IMR-90 (cell line): ENCODE results near the gene LTBP1. TPM values are rescaled to one million over a fixed set of nuclear protein-coding genes. Genes with fewer than 3 reads are reported as not detected.

Source experiments
- ATAC-seq: fragments of 200-7000 bp; cut with Tn5 transposase; 2 replicates; pipeline ENCODE4 v1.9.1; 2020; ENCODE audit warnings: low read depth, mild to moderate bottlenecking, moderate library complexity
- BruUV-seq: library from RNA; stranded (reverse); fragments of 400-500 nt; replicated peaks from 2 replicates; lab custom pipeline; 2021; lab: Mats Ljungman, UMichigan
- CTCF ChIA-PET: fragments of 300-600 bp; formaldehyde crosslinking; extraction: SDS; loops from one replicate; lab custom pipeline; 2021; ENCODE audit warnings: antibody characterized with exemption; lab: Yijun Ruan, JAX
- POLR2A ChIA-PET: fragments of 300-600 bp; sonication (Branson Sonifier 250); formaldehyde crosslinking; loops from one replicate; lab custom pipeline; 2022; ENCODE audit warnings: antibody characterized with exemption; ENCODE audit not compliant: unreplicated experiment; lab: Charles Lee
- DNase-seq: peaks from one replicate; pipeline ENCODE4 v3.0.0; 2013
- H2AFZ ChIP-seq: replicated peaks from 2 replicates; pipeline ENCODE3; 2013; ENCODE audit warnings: low read length, mild to moderate bottlenecking; ENCODE audit not compliant: poor library complexity
- H2AK5ac ChIP-seq: 2 replicates; pipeline ENCODE4 v1.6.1; 2013; ENCODE audit warnings: low read depth, low read length, inconsistent platforms
- H2AK9ac ChIP-seq: replicated peaks from 2 replicates; pipeline ENCODE3; 2013; ENCODE audit warnings: mild to moderate bottlenecking, low read depth, low read length, moderate library complexity; ENCODE audit not compliant: poor library complexity
- H2BK120ac ChIP-seq: 2 replicates; pipeline ENCODE4 v1.6.1; 2013; ENCODE audit warnings: low read depth, low read length, inconsistent platforms
- H2BK15ac ChIP-seq: 3 replicates; pipeline ENCODE4 v1.6.1; 2013; ENCODE audit warnings: low read depth, low read length, inconsistent platforms
- H2BK20ac ChIP-seq: 2 replicates; pipeline ENCODE4 v1.6.1; 2013; ENCODE audit warnings: low read depth, mild to moderate bottlenecking, inconsistent platforms, low read length, moderate library complexity
- H2BK5ac ChIP-seq: 2 replicates; pipeline ENCODE4 v1.6.1; 2013; ENCODE audit warnings: mild to moderate bottlenecking, low read depth, low read length, inconsistent platforms; ENCODE audit not compliant: poor library complexity, severe bottlenecking
- H3K14ac ChIP-seq: replicated peaks from 2 replicates; pipeline ENCODE4 v1.6.1; 2013; ENCODE audit warnings: low read depth, low read length, inconsistent platforms
- H3K18ac ChIP-seq: 2 replicates; pipeline ENCODE4 v1.6.1; 2013; ENCODE audit warnings: low read depth, low read length, control low read depth
- H3K23ac ChIP-seq: 2 replicates; pipeline ENCODE4 v1.6.1; 2013; ENCODE audit warnings: low read depth, low read length, inconsistent platforms
- H3K27ac ChIP-seq: 2 replicates; pipeline ENCODE4 v1.5.1; 2013; ENCODE audit warnings: mild to moderate bottlenecking, control low read depth, low read length; ENCODE audit not compliant: insufficient read depth
- H3K27me3 ChIP-seq: 2 replicates; pipeline ENCODE4 v1.6.1; 2013; ENCODE audit warnings: low read length; ENCODE audit not compliant: control insufficient read depth, insufficient read depth
- H3K36me3 ChIP-seq: 2 replicates; pipeline ENCODE4 v1.6.1; 2013; ENCODE audit warnings: low read length, mixed read lengths; ENCODE audit not compliant: control insufficient read depth, insufficient read depth
- H3K4ac ChIP-seq: 2 replicates; pipeline ENCODE4 v1.6.1; 2013; ENCODE audit warnings: low read depth, low read length, inconsistent platforms
- H3K4me1 ChIP-seq: 2 replicates; pipeline ENCODE4 v1.6.1; 2013; ENCODE audit warnings: low read length, mixed read lengths; ENCODE audit not compliant: control insufficient read depth, insufficient read depth
- H3K4me2 ChIP-seq: 2 replicates; pipeline ENCODE4 v1.6.1; 2013; ENCODE audit warnings: low read depth, mild to moderate bottlenecking, control low read depth, low read length, moderate library complexity
- H3K4me3 ChIP-seq: 2 replicates; pipeline ENCODE4 v1.5.1; 2013; ENCODE audit warnings: low read depth, mild to moderate bottlenecking, control low read depth, low read length, moderate library complexity; ENCODE audit not compliant: insufficient read depth
- H3K56ac ChIP-seq: 2 replicates; pipeline ENCODE4 v1.6.1; 2013; ENCODE audit warnings: low read length, inconsistent platforms; ENCODE audit not compliant: insufficient read depth; ENCODE audit errors: extremely low read depth
- H3K79me1 ChIP-seq, 2 experiments: 2 replicates each; pipeline ENCODE4 v1.6.1; 2013; ENCODE audit warnings: low read length in 2 of 2, inconsistent platforms in 1 of 2, low read depth in 1 of 2
- H3K9ac ChIP-seq: 2 replicates; pipeline ENCODE4 v1.6.1; 2013; ENCODE audit warnings: low read depth, low read length, control low read depth
- H3K9me1 ChIP-seq: 2 replicates; pipeline ENCODE4 v1.6.1; 2013; ENCODE audit warnings: low read length, inconsistent platforms; ENCODE audit not compliant: insufficient read depth
- H3K9me3 ChIP-seq: 2 replicates; pipeline ENCODE4 v1.6.1; 2013; ENCODE audit warnings: low read length; ENCODE audit not compliant: control insufficient read depth, insufficient read depth
- H4K20me1 ChIP-seq: 2 replicates; pipeline ENCODE4 v1.6.1; 2013; ENCODE audit warnings: low read length, inconsistent platforms; ENCODE audit not compliant: insufficient read depth
- H4K5ac ChIP-seq: 2 replicates; pipeline ENCODE4 v1.6.1; 2013; ENCODE audit warnings: mild to moderate bottlenecking, low read depth, low read length, control low read depth
- H4K8ac ChIP-seq, 2 experiments: 2 replicates each; pipeline ENCODE4 v1.6.1; 2013; ENCODE audit warnings: low read depth in 2 of 2, low read length in 2 of 2, control low read depth in 1 of 2, inconsistent platforms in 1 of 2
- H4K91ac ChIP-seq: 2 replicates; pipeline ENCODE4 v1.6.1; 2013; ENCODE audit warnings: low read depth, low read length, inconsistent platforms; ENCODE audit not compliant: insufficient read depth
- BHLHE40 ChIP-seq: fragments of 150-350 bp; IDR thresholded peaks from 2 replicates; pipeline ENCODE4 v1.6.1; 2016; ENCODE audit warnings: mild to moderate bottlenecking, low read depth, low read length
- CEBPB ChIP-seq: IDR thresholded peaks from 2 replicates; pipeline ENCODE4 v1.6.1; 2012; ENCODE audit warnings: low read depth, low read length, improper control_type of control experiment
- CHD1 ChIP-seq: IDR thresholded peaks from 2 replicates; pipeline ENCODE4 v1.6.1; 2012; ENCODE audit warnings: low read depth, low read length, improper control_type of control experiment
- CTCF ChIP-seq: conservative IDR thresholded peaks from 2 replicates; pipeline ENCODE4 v1.5.1; 2012; ENCODE audit warnings: mild to moderate bottlenecking, low read depth, low read length, improper control_type of control experiment
- ELK1 ChIP-seq: fragments of 150-350 bp; IDR thresholded peaks from 2 replicates; pipeline ENCODE4 v1.6.1; 2016; ENCODE audit warnings: low read depth, mild to moderate bottlenecking, low read length, moderate library complexity, borderline replicate concordance
- FOS ChIP-seq: fragments of 150-350 bp; IDR thresholded peaks from 2 replicates; pipeline ENCODE4 v1.6.1; 2016; ENCODE audit warnings: low read depth, low read length
- MAZ ChIP-seq: IDR thresholded peaks from 2 replicates; pipeline ENCODE4 v1.6.1; 2012; ENCODE audit warnings: low read depth, mild to moderate bottlenecking, low read length, improper control_type of control experiment, moderate library complexity, borderline replicate concordance
- MXI1 ChIP-seq: IDR thresholded peaks from 2 replicates; pipeline ENCODE4 v1.6.1; 2012; ENCODE audit warnings: low read depth, mild to moderate bottlenecking, low read length, moderate library complexity, borderline replicate concordance
- NFE2L2 ChIP-seq: fragments of 150-350 bp; IDR thresholded peaks from 2 replicates; pipeline ENCODE4 v1.6.1; 2016; ENCODE audit warnings: low read depth, mild to moderate bottlenecking, low read length
- POLR2A ChIP-seq: IDR thresholded peaks from 2 replicates; pipeline ENCODE4 v1.6.1; 2012; ENCODE audit warnings: mild to moderate bottlenecking, low read depth, low read length
- RAD21 ChIP-seq: IDR thresholded peaks from 2 replicates; pipeline ENCODE4 v1.6.1; 2012; ENCODE audit warnings: low read length, improper control_type of control experiment
- RCOR1 ChIP-seq: IDR thresholded peaks from 2 replicates; pipeline ENCODE4 v1.6.1; 2012; ENCODE audit warnings: mild to moderate bottlenecking, low read length, improper control_type of control experiment; ENCODE audit not compliant: insufficient replicate concordance
- RFX5 ChIP-seq: IDR thresholded peaks from 2 replicates; pipeline ENCODE4 v1.8.0; 2012; ENCODE audit warnings: low read depth, mild to moderate bottlenecking, low read length, moderate library complexity
- SMC3 ChIP-seq: fragments of 150-350 bp; IDR thresholded peaks from 2 replicates; pipeline ENCODE4 v1.6.1; 2016; ENCODE audit warnings: low read depth, mild to moderate bottlenecking, antibody characterized with exemption, low read length, moderate library complexity
- WGBS, 2 experiments: methylation state at CpG; one replicate each; pipeline versions ENCODE4 v1.1.5 to v1.1.7; 2013; ENCODE audit warnings: missing lambda C conversion rate in 2 of 2; ENCODE audit not compliant: insufficient read length in 1 of 2; ENCODE audit errors: extremely low coverage in 2 of 2; 5-methylcytosine and 5-hydroxymethylcytosine counted together
- dilution Hi-C: fragments of 300-500 bp; cut with HindIII; formaldehyde crosslinking; loops from one replicate; pipeline ENCODE4 v1.14.3; 2018; ENCODE audit warnings: low sequenced_read_pairs; ENCODE audit not compliant: unreplicated experiment
- in situ Hi-C: fragments of 300-500 bp; cut with MboI; formaldehyde crosslinking; loops from 3 replicates; pipeline ENCODE4 v1.14.3; 2019; ENCODE audit warnings: low sequenced_read_pairs, inconsistent platforms, mixed read lengths
- intact Hi-C: fragments of 100-400 bp; cut with micrococcal nuclease; formaldehyde crosslinking; loops from 2 replicates; pipeline ENCODE4 v1.10.0; 2022
- polyA plus RNA-seq, 3 experiments: library from polyadenylated mRNA; depleted of rRNA; stranded (reverse); fragments of >200 nt; gene quantifications; 2 replicates each; pipeline ENCODE4 v1.2.3, GENCODE V29; 2012; ENCODE audit warnings: low replicate concordance in 1 of 3
- total RNA-seq: library from RNA; depleted of rRNA; stranded (reverse); fragments of >200 nt; gene quantifications from 2 replicates; pipeline ENCODE4 v1.2.3, GENCODE V29; 2012
- TF ChIP-seq, protein P1 (sequence below): fragments of 150-350 bp; IDR thresholded peaks from 2 replicates; pipeline ENCODE4 v1.6.1; 2017; ENCODE audit warnings: mild to moderate bottlenecking, antibody characterized with exemption, low read length, low read depth

LTBP1 gene
- total and polyA plus RNA-seq, 2 of the 4 experiments (the other 2 are of a cell fraction) = 235 to 326 TPM

DNA sequence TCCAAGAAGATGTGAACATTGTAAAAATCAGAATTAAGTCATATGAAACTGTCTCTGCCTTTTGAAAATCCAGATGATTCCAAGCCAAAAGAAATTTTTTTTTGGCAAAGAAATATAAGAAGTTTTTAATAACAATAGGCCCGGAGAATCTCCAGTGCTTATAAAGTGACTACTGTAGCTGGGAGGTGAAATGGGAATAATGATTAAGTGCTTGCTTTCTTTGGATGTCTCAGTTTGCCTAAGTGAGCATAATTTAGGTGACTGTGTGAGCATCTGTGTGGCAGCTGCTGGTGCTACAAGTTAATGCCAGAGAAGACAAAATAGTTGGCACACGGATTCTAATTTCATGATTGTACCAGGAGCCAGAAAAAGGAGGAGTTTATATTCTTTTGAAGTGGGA, 185.0 kb downstream of the LTBP1 start:
- Histone ChIP-seq H4K91ac (peak overlapping the region; percentile 81; the same call in 1 of the 2 replicates), H2BK120ac (peak overlapping the region; percentile 89), H3K9me1 (peaks cover 18% of the 10 kb centered on the region), H3K4me3 (no peak overlapping the region), H3K79me1 (peaks cover 20 to 55% of the 10 kb centered on the region in 2 experiments), H3K4ac (peak overlapping the region; percentile 80), H3K18ac (peak overlapping the region; percentile 82; the same call in 1 of the 2 replicates), H3K4me2 (no peak overlapping the region), H3K9ac (no peak overlapping the region; the same call in 1 of the 2 replicates), H3K27ac (no peak overlapping the region), H3K36me3 (peaks cover 2% of the 10 kb centered on the region; the same call in 1 of the 2 replicates), H3K23ac (peak overlapping the region; percentile 89; the same call in 1 of the 2 replicates), H3K14ac (peak overlapping the region; percentile 65; the same call in 1 of the 2 replicates), H2BK20ac (peak overlapping the region; percentile 70; the same call in 1 of the 2 replicates), H4K5ac (peak overlapping the region; percentile 63; the same call in 1 of the 2 replicates), H3K4me1 (peaks cover 18% of the 10 kb centered on the region), H2BK5ac (peak overlapping the region; percentile 53), H4K8ac (peak overlapping the region in 1 of 2 experiments; percentile 78; a peak in 3 of 4 replicates), H3K56ac (no peak overlapping the region), H2AK9ac (no peak overlapping the region), H2BK15ac (peak overlapping the region; percentile 87; the same call in 2 of the 3 replicates), H3K9me3 (no peaks in the 10 kb centered on the region), H2AFZ (no peak overlapping the region), H3K27me3 (no peaks in the 10 kb centered on the region), H4K20me1 (no peaks in the 10 kb centered on the region), H2AK5ac (peak overlapping the region; percentile 88; the same call in 1 of the 2 replicates)
- no CpG with 5 or more reads among the region's 2 CpGs for WGBS, 2 experiments
- no peak for ATAC-seq
- no peak for DNase-seq
- dilution Hi-C loops = no loop called here
- in situ Hi-C loops = loop anchor here (10.0 kb wide), 1 partner anchor 187 kb away; the partner anchor contains the start of gene LTBP1
- ChIA-PET CTCF (interaction anchor here (1.0 kb wide), 1 partner anchor 9 kb away, joined by 6 read pairs; no protein-coding TSS in a partner anchor), POLR2A (no interaction called here)
- intact Hi-C loops = loop anchor here (5.0 to 10.0 kb wide), 3 partner anchors 109 to 453 kb away; no protein-coding TSS in a partner anchor
- BruUV-seq = no TSS peak
- TF ChIP-seq CHD1 (no peak), NFE2L2 (no peak), ELK1 (no peak), POLR2A (no peak), CTCF (no peak), MXI1 (no peak), RFX5 (no peak), MAZ (no peak), SMC3 (no peak), CEBPB (no peak), FOS (no peak), RAD21 (no peak), BHLHE40 (no peak), RCOR1 (no peak)
- TF ChIP-seq, protein P1, sequence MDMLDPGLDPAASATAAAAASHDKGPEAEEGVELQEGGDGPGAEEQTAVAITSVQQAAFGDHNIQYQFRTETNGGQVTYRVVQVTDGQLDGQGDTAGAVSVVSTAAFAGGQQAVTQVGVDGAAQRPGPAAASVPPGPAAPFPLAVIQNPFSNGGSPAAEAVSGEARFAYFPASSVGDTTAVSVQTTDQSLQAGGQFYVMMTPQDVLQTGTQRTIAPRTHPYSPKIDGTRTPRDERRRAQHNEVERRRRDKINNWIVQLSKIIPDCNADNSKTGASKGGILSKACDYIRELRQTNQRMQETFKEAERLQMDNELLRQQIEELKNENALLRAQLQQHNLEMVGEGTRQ = no peak
